Stomach (tissue), 4 donors: ENCODE results near the gene OR10X1.

ENCODE experiments used
- CTCF ChIP-seq, 7 experiments: fragments of 450-650 bp in 4 of 7; fragments of 200-600 bp in 3 of 7; sonication (generic) in 3 of 7; IDR thresholded peaks; one replicate each; pipeline ENCODE4 v1.5.1; 2016 to 2019; ENCODE audit warnings: antibody characterized with exemption in 7 of 7, control low read depth in 2 of 7, mild to moderate bottlenecking in 1 of 7
- EP300 ChIP-seq: sonication (generic); formaldehyde crosslinking; IDR thresholded peaks from one replicate; pipeline ENCODE4 v1.6.1; 2017; ENCODE audit warnings: antibody characterized with exemption
- POLR2A ChIP-seq, 4 donors: fragments of 450-650 bp; IDR thresholded peaks; one replicate each; pipeline ENCODE4 v1.6.1; 2016; ENCODE audit warnings: antibody characterized with exemption in 4 of 4, control low read depth in 2 of 4, mild to moderate bottlenecking in 1 of 4, moderate library complexity in 1 of 4

- no peak for TF ChIP-seq POLR2A (IDR thresholded peaks at IDR 0.05)
- no peak for TF ChIP-seq EP300
- TF ChIP-seq CTCF (IDR thresholded peaks at IDR 0.05) = no peak
These were observed 7.2 kb upstream of the OR10X1 start for GRCh38 chr1:158586942-158587341.
